DND-41 (cell line): Measurements from ENCODE around the gene EIF4G3.

Experiments
- ATAC-seq: fragments of 200-7000 bp; cut with Tn5 transposase; 3 replicates; pipeline ENCODE4 v1.9.1; 2021; ENCODE audit warnings: low read depth; ENCODE audit not compliant: insufficient read depth
- DNase-seq: peaks from one replicate; pipeline ENCODE4 v3.0.0-alpha.2; 2020
- H2AFZ ChIP-seq: 2 replicates; pipeline ENCODE4 v1.6.0; 2012; ENCODE audit warnings: low read depth, low read length
- H3K27ac ChIP-seq: 2 replicates; pipeline ENCODE4 v1.5.1; 2012; ENCODE audit warnings: low read length, inconsistent platforms
- H3K27me3 ChIP-seq: fragments of 200-600 bp; sonication (generic); 2 replicates; pipeline ENCODE4 v1.6.0; 2012; ENCODE audit warnings: low read length, mild to moderate bottlenecking, inconsistent platforms; ENCODE audit not compliant: insufficient read depth, poor library complexity
- H3K36me3 ChIP-seq: 2 replicates; pipeline ENCODE4 v1.5.1; 2012; ENCODE audit warnings: low read length, inconsistent platforms; ENCODE audit not compliant: insufficient read depth
- H3K4me1 ChIP-seq: 2 replicates; pipeline ENCODE4 v1.5.1; 2012; ENCODE audit warnings: mild to moderate bottlenecking, low read length; ENCODE audit not compliant: insufficient read depth
- H3K4me2 ChIP-seq: 2 replicates; pipeline ENCODE4 v1.6.0; 2012; ENCODE audit warnings: mild to moderate bottlenecking, moderate library complexity, low read length, inconsistent platforms; ENCODE audit not compliant: insufficient read depth
- H3K4me3 ChIP-seq, 2 experiments: fragments of 200-600 bp in 1 of 2; shearing (Covaris generic) in 1 of 2; 2 replicates each; pipeline ENCODE4 v1.5.1; 2012 to 2016; ENCODE audit warnings: inconsistent platforms in 2 of 2, low read length in 2 of 2, mild to moderate bottlenecking in 2 of 2, low read depth in 1 of 2, moderate library complexity in 1 of 2
- H3K79me2 ChIP-seq: 2 replicates; pipeline ENCODE4 v1.6.0; 2012; ENCODE audit warnings: low read length, inconsistent platforms; ENCODE audit not compliant: insufficient read depth
- H3K9ac ChIP-seq: 2 replicates; pipeline ENCODE4 v1.6.0; 2012; ENCODE audit warnings: low read depth, mild to moderate bottlenecking, inconsistent platforms, low read length, moderate library complexity
- H3K9me3 ChIP-seq: 2 replicates; pipeline ENCODE4 v1.5.1; 2012; ENCODE audit warnings: low read length, moderate library complexity, mild to moderate bottlenecking, inconsistent platforms; ENCODE audit not compliant: insufficient read depth, severe bottlenecking
- H4K20me1 ChIP-seq: 2 replicates; pipeline ENCODE4 v1.6.0; 2012; ENCODE audit warnings: low read length; ENCODE audit not compliant: insufficient read depth
- EZH2 ChIP-seq: IDR thresholded peaks from 3 replicates; pipeline ENCODE4 v1.6.1; 2012; ENCODE audit warnings: borderline replicate concordance, low read depth, mild to moderate bottlenecking, moderate library complexity, low read length, inconsistent platforms; ENCODE audit not compliant: severe bottlenecking
- TF ChIP-seq, protein P1 (sequence below): IDR thresholded peaks from 2 replicates; pipeline ENCODE4 v1.5.1; 2012; ENCODE audit warnings: borderline replicate concordance, low read length, moderate library complexity, mild to moderate bottlenecking; ENCODE audit not compliant: poor library complexity, severe bottlenecking; ENCODE audit errors: extremely low read depth

EIF4G3 gene

GRCh38 chr1:21117159-21117558, 59.5 kb downstream of the EIF4G3 start:
- no peak overlapping the region for H3K4me2 ChIP-seq
- H3K9me3 ChIP-seq = no peaks in the 10 kb centered on the region
- no peaks in the 10 kb centered on the region for H3K4me1 ChIP-seq
- no peak overlapping the region for H3K9ac ChIP-seq
- TF ChIP-seq, protein P1, sequence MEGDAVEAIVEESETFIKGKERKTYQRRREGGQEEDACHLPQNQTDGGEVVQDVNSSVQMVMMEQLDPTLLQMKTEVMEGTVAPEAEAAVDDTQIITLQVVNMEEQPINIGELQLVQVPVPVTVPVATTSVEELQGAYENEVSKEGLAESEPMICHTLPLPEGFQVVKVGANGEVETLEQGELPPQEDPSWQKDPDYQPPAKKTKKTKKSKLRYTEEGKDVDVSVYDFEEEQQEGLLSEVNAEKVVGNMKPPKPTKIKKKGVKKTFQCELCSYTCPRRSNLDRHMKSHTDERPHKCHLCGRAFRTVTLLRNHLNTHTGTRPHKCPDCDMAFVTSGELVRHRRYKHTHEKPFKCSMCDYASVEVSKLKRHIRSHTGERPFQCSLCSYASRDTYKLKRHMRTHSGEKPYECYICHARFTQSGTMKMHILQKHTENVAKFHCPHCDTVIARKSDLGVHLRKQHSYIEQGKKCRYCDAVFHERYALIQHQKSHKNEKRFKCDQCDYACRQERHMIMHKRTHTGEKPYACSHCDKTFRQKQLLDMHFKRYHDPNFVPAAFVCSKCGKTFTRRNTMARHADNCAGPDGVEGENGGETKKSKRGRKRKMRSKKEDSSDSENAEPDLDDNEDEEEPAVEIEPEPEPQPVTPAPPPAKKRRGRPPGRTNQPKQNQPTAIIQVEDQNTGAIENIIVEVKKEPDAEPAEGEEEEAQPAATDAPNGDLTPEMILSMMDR = no peak
- no peak for TF ChIP-seq EZH2
- DNase-seq (no peak), ATAC-seq (no peak)
- no peaks in the 10 kb centered on the region; the same call in 1 of the 2 replicates for H4K20me1 ChIP-seq
- peaks cover 8% of the 10 kb centered on the region; the same call in 1 of the 2 replicates for H3K36me3 ChIP-seq
- no peaks in the 10 kb centered on the region for H3K27me3 ChIP-seq
- H3K4me3 ChIP-seq = no peak overlapping the region
- H2AFZ ChIP-seq = no peak overlapping the region
- no peak overlapping the region for H3K27ac ChIP-seq
- no peaks in the 10 kb centered on the region; the same call in none of the 2 replicates for H3K79me2 ChIP-seq

- H3K79me2 ChIP-seq = no peaks in the 10 kb centered on the region; the same call in 1 of the 2 replicates
- H3K4me2 ChIP-seq = no peak overlapping the region
- DNase-seq (no peak), ATAC-seq (no peak)
- H2AFZ ChIP-seq = no peak overlapping the region
- no peaks in the 10 kb centered on the region for H3K4me1 ChIP-seq
- H3K27ac ChIP-seq = no peak overlapping the region
- no peaks in the 10 kb centered on the region for H3K36me3 ChIP-seq
- H3K27me3 ChIP-seq = no peaks in the 10 kb centered on the region
- no peak overlapping the region for H3K9ac ChIP-seq
- no peaks in the 10 kb centered on the region for H4K20me1 ChIP-seq
- no peak overlapping the region for H3K4me3 ChIP-seq
- TF ChIP-seq EZH2 = no peak
- TF ChIP-seq, protein P1 = no peak
- no peaks in the 10 kb centered on the region for H3K9me3 ChIP-seq
Observed at GRCh38 chr1:21115098-21115760, 61.5 kb downstream of the EIF4G3 start.

DNA sequence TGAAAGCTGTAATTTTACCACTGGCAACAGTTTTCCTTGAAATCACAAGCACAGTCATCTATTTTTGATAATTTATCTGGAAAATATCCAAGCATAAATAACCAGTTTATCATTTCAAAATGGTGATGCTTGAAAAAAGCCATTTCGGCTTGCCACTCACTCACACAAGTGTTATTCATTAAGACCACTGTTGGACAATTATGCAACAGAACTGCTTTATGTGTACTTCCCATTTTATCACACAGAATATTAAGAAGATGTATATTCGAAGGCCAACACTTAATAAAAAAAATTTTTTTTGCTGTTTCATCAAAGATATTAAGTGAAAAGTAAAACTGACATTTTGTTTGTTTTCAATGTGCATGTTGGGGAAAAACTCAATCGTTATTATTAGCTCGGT, 62.3 kb downstream of the EIF4G3 start:
- Histone ChIP-seq H4K20me1 (no peaks in the 10 kb centered on the region), H3K36me3 (no peaks in the 10 kb centered on the region), H3K79me2 (no peaks in the 10 kb centered on the region; the same call in 1 of the 2 replicates), H3K9ac (no peak overlapping the region), H3K4me2 (no peak overlapping the region), H3K27ac (no peak overlapping the region), H3K4me3 (no peak overlapping the region), H3K4me1 (no peaks in the 10 kb centered on the region), H2AFZ (no peak overlapping the region), H3K9me3 (no peaks in the 10 kb centered on the region), H3K27me3 (no peaks in the 10 kb centered on the region)
- DNase-seq = no peak
- TF ChIP-seq, protein P1 = no peak
- no peak for TF ChIP-seq EZH2
- no peak for ATAC-seq
